Upper lobe of left lung (tissue), 4 donors: ENCODE data around the gene PTPRG.

ENCODE experiments used
- POLR2AphosphoS5 ChIP-seq, 2 donors: sonication (generic); formaldehyde crosslinking; IDR thresholded peaks; one replicate each; pipeline ENCODE4 v1.5.1; 2017; ENCODE audit warnings: antibody characterized with exemption in 2 of 2
- TF ChIP-seq, protein P1 (sequence below), 6 experiments: fragments of 450-650 bp in 4 of 6; fragments of 200-600 bp in 2 of 6; sonication (generic) in 2 of 6; IDR thresholded peaks; one replicate each; pipeline ENCODE4 v1.5.1; 2016 to 2019; ENCODE audit warnings: antibody characterized with exemption in 6 of 6

DNA sequence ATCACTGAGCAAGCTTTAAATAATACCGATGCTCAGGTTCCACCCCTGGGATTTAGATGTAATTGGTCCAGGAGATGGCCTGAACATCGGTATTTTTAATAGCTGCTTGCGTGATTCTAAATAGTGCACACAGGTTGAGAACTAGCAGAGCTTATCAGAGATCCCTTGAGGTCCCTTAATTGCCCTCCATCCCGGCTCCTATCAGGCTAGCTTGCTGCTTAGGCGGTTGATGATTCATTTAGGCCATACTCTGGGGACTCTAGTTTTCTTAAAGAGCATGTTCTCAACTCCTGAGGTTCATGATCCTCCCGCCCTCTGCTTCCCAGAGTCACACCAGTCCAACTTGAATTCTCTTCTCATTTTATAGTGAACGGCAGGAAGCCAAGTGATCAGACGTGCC, 531.7 kb downstream of the PTPRG start:
- no peak for TF ChIP-seq POLR2AphosphoS5 (IDR thresholded peaks at IDR 0.05)
- TF ChIP-seq, protein P1, sequence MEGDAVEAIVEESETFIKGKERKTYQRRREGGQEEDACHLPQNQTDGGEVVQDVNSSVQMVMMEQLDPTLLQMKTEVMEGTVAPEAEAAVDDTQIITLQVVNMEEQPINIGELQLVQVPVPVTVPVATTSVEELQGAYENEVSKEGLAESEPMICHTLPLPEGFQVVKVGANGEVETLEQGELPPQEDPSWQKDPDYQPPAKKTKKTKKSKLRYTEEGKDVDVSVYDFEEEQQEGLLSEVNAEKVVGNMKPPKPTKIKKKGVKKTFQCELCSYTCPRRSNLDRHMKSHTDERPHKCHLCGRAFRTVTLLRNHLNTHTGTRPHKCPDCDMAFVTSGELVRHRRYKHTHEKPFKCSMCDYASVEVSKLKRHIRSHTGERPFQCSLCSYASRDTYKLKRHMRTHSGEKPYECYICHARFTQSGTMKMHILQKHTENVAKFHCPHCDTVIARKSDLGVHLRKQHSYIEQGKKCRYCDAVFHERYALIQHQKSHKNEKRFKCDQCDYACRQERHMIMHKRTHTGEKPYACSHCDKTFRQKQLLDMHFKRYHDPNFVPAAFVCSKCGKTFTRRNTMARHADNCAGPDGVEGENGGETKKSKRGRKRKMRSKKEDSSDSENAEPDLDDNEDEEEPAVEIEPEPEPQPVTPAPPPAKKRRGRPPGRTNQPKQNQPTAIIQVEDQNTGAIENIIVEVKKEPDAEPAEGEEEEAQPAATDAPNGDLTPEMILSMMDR (IDR thresholded peaks at IDR 0.05) = no peak
